ENCODE results near the gene KLHL24.
A peak's percentile ranks its signal among the peaks of the same experiment; 100 is the strongest.
"Not testable (repeated sequence)": the region's sequence is repeated elsewhere in the genome, so short reads cannot be mapped to it uniquely, and the experiment has no call there.

The KLHL24 gene

GRCh38 chr3:183695569-183696364 is 60.3 kb downstream of the KLHL24 start:
- no peak for DNase-seq (ENCODE audit: low spot score)

DNA sequence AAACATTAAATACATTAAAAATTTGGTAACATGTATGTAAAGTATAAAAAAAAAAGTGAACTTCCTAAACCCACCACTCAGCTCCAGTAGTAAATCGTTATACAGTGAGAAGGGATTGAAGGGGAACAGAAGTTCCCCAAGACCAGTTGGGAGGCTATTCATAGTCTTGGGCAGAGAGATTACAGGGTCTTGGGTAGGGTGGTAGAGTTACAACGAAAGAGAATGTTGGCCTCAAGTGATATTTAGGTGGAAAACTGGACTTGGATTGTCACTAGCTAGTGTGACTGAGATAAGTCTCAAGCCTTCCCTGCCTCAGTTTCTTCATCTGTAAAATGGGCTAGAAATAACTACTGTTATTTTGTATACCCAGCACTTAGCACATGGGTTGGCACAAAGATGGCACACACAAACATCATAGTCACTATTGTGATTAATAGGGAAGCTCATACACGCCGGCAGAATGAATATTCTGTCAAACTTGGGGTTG is 61.7 kb downstream of the KLHL24 start:
- DNase-seq (ENCODE audit: low spot score) = no peak

DNA sequence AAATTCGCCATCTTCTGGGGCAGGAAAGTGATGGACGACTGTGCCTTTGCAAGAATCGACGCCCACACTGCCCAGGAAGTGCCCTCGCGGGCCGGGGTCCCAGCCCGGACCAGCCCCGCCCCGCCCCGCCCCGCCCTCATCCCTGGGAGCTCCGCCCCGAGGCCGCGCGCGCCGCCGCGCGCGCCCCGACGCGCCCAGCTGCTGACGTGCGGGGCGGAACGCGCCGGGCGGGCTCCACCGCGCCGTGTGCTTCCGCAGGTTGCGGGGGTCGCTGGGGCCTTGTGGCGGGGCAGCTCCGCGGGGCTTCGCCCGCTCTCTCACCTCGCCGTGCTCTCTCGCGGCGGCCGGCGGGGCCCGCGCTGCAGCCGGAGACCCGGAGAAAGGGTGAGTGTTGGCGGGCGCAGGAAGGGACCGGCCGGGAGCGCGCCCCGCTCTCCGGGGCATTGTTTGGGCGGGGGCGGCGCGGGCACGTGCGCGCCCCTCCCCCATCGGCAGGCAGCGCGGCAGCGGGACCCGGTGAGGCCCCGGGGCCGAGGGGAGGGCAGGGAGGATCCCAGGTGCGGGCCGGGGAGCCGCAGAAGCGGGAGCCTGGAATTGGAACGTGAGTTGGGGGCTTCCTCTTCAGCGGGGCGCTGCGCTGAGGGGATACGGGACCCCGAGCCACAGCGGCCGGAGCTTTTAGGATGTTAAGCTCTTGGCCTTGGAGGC is 62.3 kb downstream of the KLHL24 start, which contains the start of gene YEATS2:
Gene YEATS2, plus strand, starts transcription at position 188 of the 708 bp plus-strand sequence. CDS start 17,366 bp downstream, outside the sequence.
- peak; percentile 99 for DNase-seq (ENCODE audit: low spot score)

- DNase-seq (ENCODE audit: low spot score) = peak; percentile 72
Observed at GRCh38 chr3:183698318-183698751, 62.9 kb downstream of the KLHL24 start.

GRCh38 chr3:183698756-183699155 is 63.3 kb downstream of the KLHL24 start:
- DNase-seq (ENCODE audit: low spot score) = no peak

- DNase-seq (ENCODE audit: low spot score) = no peak
Observed at GRCh38 chr3:183699238-183699947, 64.0 kb downstream of the KLHL24 start.

GRCh38 chr3:183701744-183702143 is 66.3 kb downstream of the KLHL24 start:
- no peak for DNase-seq (ENCODE audit: low spot score)

GRCh38 chr3:183703892-183704291 is 68.5 kb downstream of the KLHL24 start:
- not testable (repeated sequence) for DNase-seq (ENCODE audit: low spot score)

DNA sequence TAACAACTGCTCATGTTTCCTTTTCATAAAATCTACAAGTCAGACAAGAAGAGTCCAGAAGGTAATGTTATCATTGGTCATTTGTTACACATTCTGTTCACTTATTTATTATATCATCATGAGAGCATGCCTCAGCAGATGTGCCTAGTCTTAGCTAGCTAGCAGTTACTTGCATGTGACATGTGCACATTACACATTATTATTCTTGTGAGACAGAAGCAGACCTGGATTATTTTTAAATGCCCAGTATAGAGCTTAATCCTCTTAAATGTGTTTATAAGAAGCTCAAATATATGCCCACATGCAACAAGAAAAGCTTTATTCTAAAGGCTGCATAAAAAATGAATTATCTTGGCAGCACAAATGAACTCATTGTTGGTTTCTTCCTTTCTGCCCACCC is 74.8 kb downstream of the KLHL24 start:
- DNase-seq (ENCODE audit: low spot score) = peak; percentile 58

DNA sequence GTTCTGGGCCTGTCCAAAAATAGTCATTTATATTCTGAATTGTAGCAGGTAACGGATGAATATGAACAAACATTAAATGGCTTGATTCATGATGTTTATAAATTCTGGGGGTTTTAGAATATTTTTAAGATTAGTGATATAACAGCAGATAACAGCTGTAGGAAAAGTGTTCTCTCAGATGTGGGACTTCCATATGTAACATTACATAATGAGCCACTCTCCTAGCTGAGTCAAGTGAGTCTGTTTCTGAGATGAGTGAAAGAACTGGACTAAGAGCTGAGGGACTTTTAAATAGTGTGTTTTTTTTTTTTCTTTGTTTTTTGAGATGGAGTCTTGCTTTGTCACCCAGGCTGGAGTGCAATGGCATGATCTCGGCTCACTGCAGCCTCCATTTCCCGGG is 76.1 kb downstream of the KLHL24 start:
- DNase-seq (ENCODE audit: low spot score) = no peak

DNA sequence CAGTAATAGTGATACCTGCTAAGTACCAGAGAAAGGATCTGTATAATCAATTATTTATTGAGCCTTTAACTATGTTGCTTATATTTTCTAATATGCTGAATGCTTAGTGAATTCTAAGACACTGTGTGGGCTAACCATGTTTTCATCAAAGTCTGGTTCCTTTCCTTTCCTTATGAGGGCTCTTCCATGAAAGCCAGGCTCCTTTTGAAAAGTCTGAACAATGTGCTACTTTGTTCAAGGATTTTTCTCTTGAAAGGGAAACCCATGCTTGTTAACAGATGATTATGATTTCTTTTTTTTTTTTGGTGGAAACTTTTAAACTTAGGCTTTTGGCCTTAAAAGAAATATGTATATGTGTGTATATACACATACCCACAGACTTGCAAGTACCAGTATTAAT is 79.2 kb downstream of the KLHL24 start:
- DNase-seq (ENCODE audit: low spot score) = no peak

GRCh38 chr3:183718012-183718411 is 82.6 kb downstream of the KLHL24 start:
- DNase-seq (ENCODE audit: low spot score) = no peak

DNA sequence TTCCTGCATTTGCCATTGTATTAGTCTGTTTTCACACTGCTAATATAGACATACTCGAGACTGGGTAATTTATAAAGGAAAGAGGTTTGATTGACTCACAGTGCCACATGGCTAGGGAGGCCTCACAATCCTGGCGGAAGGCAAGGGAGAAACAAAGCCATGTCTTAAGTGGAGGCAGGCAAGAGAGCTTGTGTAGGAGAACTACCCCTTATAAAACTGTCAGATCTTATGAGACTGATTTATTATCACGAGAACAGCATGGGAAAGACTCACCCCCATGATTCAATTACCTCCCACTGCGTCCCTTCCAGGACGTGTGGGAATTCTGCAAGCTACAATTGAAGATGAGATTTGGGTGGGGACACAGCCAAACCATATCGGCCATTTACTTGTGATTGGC is 90.0 kb downstream of the KLHL24 start:
- no peak for DNase-seq (ENCODE audit: low spot score)

- DNase-seq (ENCODE audit: low spot score) = no peak
Observed at GRCh38 chr3:183728204-183728603, 92.8 kb downstream of the KLHL24 start.

GRCh38 chr3:183730361-183730760 is 94.9 kb downstream of the KLHL24 start:
- no peak for DNase-seq (ENCODE audit: low spot score)

DNA sequence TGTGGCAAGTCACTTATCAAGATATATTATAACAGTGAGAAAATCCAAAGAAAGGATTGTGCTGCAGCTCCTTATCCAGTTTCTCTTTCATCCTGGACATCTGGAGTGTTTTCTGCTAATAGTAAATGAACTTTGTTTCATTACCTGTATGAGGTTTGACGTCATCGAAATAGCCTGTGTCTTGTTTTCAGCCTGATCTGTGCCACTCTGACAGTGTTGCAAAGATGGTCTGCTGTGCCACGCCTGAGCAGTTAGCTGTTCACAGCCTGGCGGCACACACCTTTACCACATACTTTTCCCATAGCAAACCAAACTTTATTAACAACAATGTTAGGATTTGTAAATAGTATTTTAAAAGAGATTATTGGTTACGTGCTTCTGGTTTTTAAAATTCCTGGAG is 96.2 kb downstream of the KLHL24 start:
- DNase-seq (ENCODE audit: low spot score) = no peak

- DNase-seq (ENCODE audit: low spot score) = no peak
Observed at GRCh38 chr3:183733553-183733952, 98.1 kb downstream of the KLHL24 start.
